Measurements from ENCODE around the gene KLRF2.

GRCh38 chr12:9911708-9912107, 30.4 kb downstream of the KLRF2 start:
- TF ChIP-seq POLR2AphosphoS5 (IDR thresholded peaks at IDR 0.05): no peak
- TF ChIP-seq POLR2A (IDR thresholded peaks at IDR 0.05): no peak
- TF ChIP-seq CTCF (IDR thresholded peaks at IDR 0.05): no peak
